ENCODE data around the gene METTL8. TPM values are rescaled to one million over a fixed set of nuclear protein-coding genes. Genes with fewer than 3 reads are reported as not detected.

The METTL8 gene
- total RNA-seq, 4 donors from 2014 or later = 28.6 to 44.0 (median 37.3) TPM

DNA sequence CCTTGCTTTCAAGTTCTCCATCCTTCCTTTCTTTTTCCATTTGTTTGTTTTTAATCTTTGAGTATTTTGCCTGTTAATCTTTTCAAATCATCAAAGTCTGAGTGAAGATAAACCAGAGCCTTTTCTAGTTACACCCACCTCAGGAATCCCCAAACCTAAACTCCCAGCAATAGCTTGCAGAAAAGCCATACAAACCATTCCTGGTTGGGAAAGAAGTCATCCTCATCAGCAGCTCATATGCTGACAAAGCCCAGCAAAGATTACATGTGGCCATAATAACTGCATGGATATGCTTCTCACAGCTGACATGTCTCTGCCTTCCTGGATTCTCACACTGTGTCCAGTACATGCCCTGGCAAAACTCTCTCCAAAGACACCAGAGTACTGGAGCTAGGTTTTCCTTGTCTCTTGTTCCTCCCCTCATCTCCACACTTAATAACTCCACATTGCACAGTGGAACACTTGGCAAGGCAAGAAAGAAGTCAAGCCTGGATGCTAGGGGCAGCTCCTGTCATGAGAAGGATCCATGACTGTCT, 146.7 kb downstream of the METTL8 start:
- Histone ChIP-seq H3K27ac (no peak overlapping the region), H3K27me3 (no peaks in the 10 kb centered on the region), H3K9me3 (no peaks in the 10 kb centered on the region), H3K4me3 (no peak overlapping the region), H3K4me1 (peaks cover 0 to 7% (median 0%) of the 10 kb centered on the region in 3 donors), H3K36me3 (no peaks in the 10 kb centered on the region)
- no peak for ATAC-seq
- TF ChIP-seq EP300 (IDR thresholded peaks at IDR 0.05) (no peak), POLR2AphosphoS5 (IDR thresholded peaks at IDR 0.05) (no peak)
- TF ChIP-seq, protein P1, sequence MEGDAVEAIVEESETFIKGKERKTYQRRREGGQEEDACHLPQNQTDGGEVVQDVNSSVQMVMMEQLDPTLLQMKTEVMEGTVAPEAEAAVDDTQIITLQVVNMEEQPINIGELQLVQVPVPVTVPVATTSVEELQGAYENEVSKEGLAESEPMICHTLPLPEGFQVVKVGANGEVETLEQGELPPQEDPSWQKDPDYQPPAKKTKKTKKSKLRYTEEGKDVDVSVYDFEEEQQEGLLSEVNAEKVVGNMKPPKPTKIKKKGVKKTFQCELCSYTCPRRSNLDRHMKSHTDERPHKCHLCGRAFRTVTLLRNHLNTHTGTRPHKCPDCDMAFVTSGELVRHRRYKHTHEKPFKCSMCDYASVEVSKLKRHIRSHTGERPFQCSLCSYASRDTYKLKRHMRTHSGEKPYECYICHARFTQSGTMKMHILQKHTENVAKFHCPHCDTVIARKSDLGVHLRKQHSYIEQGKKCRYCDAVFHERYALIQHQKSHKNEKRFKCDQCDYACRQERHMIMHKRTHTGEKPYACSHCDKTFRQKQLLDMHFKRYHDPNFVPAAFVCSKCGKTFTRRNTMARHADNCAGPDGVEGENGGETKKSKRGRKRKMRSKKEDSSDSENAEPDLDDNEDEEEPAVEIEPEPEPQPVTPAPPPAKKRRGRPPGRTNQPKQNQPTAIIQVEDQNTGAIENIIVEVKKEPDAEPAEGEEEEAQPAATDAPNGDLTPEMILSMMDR (IDR thresholded peaks at IDR 0.05) = no peak

DNA sequence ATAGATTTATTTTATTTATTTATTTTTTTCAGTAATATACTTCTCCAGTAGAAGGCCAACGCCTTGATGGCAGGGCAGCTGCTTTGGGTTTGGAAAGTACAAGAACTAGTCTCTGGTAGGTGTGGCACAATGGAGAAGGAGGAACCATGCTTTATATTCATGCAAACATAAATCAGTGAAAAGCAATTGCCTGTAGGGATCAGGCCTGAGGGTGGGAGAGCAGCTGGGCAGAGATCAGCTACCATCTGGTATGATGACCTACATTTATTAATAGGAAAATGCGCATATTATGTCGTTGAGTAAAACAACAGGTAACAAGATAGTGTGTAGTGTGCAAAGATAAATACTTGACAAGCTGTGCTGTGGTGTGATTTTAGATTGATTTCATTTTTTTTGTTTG, 152.7 kb downstream of the METTL8 start:
- Histone ChIP-seq H3K4me3 (no peak overlapping the region), H3K27me3 (no peaks in the 10 kb centered on the region), H3K36me3 (no peaks in the 10 kb centered on the region), H3K4me1 (no peaks in the 10 kb centered on the region), H3K9me3 (no peaks in the 10 kb centered on the region), H3K27ac (no peak overlapping the region)
- no peak for ATAC-seq
- WGBS, 2 donors (ENCODE audit: low coverage in 1 of 2) = 81 to 87% methylated on average over 3 of the region's 3 CpGs
- TF ChIP-seq, protein P1 (IDR thresholded peaks at IDR 0.05) = no peak
- TF ChIP-seq POLR2AphosphoS5 (IDR thresholded peaks at IDR 0.05) (no peak), EP300 (IDR thresholded peaks at IDR 0.05) (no peak), POLR2A (IDR thresholded peaks at IDR 0.05) (no peak)

DNA sequence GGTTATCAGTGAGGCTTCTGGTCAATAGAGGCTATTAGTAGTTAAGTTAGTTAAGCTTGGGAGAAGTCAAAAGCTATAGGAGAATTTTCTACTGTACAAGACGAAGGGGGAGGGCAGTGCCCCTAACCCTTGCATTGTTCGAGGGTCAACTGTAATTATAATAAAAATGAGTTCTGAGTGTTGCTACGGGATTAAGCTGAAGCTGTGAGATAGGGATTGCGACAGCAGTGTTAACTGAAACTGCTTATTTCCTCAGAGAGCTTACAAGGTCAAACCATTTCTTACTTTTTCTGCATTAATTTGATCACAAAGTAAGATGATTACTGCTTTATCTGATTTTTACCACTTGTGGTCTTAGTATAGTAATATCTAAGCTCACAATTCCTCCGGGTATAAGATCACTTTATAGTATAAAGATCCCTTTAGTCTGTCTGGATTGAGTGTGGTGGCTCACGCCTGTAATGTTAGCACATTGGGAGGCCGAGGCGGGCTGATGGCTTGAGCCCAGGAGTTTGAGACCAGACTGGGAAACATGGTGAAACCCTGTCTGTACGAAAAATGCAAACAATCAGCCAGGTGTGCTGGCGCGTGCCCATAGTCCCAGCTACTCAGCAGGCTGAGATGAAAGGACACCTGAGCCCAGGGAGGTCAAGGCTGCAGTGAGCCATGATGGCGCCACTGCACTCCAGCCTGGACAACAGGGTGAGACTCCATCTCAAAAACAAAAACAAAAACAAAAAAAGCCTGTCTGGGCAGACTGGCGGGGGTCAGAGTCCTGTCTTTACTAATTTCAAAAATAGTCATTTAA, 153.6 kb downstream of the METTL8 start:
- WGBS, 2 donors (ENCODE audit: low coverage in 1 of 2) = 94 to 96% methylated on average over 6 of the region's 13 CpGs
- Histone ChIP-seq H3K9me3 (no peaks in the 10 kb centered on the region), H3K36me3 (no peaks in the 10 kb centered on the region), H3K27me3 (no peaks in the 10 kb centered on the region), H3K27ac (no peak overlapping the region), H3K4me1 (no peaks in the 10 kb centered on the region), H3K4me3 (no peak overlapping the region)
- ATAC-seq = no peak
- TF ChIP-seq EP300 (IDR thresholded peaks at IDR 0.05) (no peak), POLR2AphosphoS5 (IDR thresholded peaks at IDR 0.05) (no peak), POLR2A (IDR thresholded peaks at IDR 0.05) (no peak)
- TF ChIP-seq, protein P1 (IDR thresholded peaks at IDR 0.05) = no peak

DNA sequence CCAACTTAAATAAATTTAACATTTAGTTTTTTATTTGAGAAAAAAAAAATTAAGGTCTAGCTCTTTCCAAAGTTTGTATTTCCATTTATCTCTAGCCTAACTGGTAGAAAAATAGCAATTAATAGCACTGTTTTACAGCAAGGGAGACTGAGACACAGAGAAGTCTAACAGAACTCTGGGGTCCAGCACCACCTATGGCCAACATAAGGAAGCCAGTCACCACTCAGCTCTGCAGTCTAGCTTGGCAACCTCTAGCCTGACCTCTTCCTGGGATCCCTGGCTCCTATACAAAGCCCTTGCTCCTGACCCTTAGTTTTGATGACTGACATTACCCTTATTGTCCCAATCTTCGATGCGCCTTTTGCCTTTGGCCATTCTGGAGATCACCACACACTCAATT, 159.0 kb downstream of the METTL8 start:
- no peak overlapping the region for H3K4me3 ChIP-seq
- H3K27me3 ChIP-seq = no peaks in the 10 kb centered on the region
- ATAC-seq = no peak
- H3K4me1 ChIP-seq = peaks cover 0 to 23% (median 0%) of the 10 kb centered on the region in 3 donors
- H3K9me3 ChIP-seq = no peaks in the 10 kb centered on the region
- H3K36me3 ChIP-seq = no peaks in the 10 kb centered on the region
- WGBS, 2 donors (ENCODE audit: low coverage in 1 of 2) = 100% methylated on average over 2 of the region's 2 CpGs; no CpG with 5 or more reads in 1 of the 2 donors
- TF ChIP-seq EP300 (IDR thresholded peaks at IDR 0.05) = no peak
- TF ChIP-seq, protein P1 (IDR thresholded peaks at IDR 0.05) = no peak
- TF ChIP-seq POLR2AphosphoS5 (IDR thresholded peaks at IDR 0.05) = no peak
- no peak for TF ChIP-seq POLR2A (IDR thresholded peaks at IDR 0.05)
- no peak overlapping the region for H3K27ac ChIP-seq

GRCh38 chr2:171271971-171272436, 161.8 kb downstream of the METTL8 start:
- Histone ChIP-seq H3K4me3 (no peak overlapping the region), H3K27me3 (no peaks in the 10 kb centered on the region), H3K27ac (peak overlapping the region; percentile 45 to 77 (median 58)), H3K9me3 (no peaks in the 10 kb centered on the region), H3K4me1 (peaks cover 0 to 23% (median 0%) of the 10 kb centered on the region in 3 donors), H3K36me3 (no peaks in the 10 kb centered on the region)
- WGBS, 2 donors (ENCODE audit: low coverage in 1 of 2) = 0 to 18% methylated on average over 1 of the region's 1 CpG
- peak; percentile 96 for ATAC-seq
- TF ChIP-seq POLR2AphosphoS5 (IDR thresholded peaks at IDR 0.05) (peak; percentile 92), EP300 (IDR thresholded peaks at IDR 0.05) (no peak)
